K562 (cell line): ENCODE data around the gene ZNF260. TPM values are rescaled to one million over a fixed set of nuclear protein-coding genes. Genes with fewer than 3 reads are reported as not detected.

ENCODE experiments used
- BRF1 ChIP-seq: IDR thresholded peaks from 3 replicates; pipeline ENCODE4 v1.6.1; 2011; ENCODE audit warnings: borderline replicate concordance, mild to moderate bottlenecking; ENCODE audit not compliant: insufficient read length; ENCODE audit errors: extremely low read depth
- EP400 ChIP-seq: fragments of 450-650 bp; IDR thresholded peaks from 2 replicates; pipeline ENCODE4 v1.6.1; 2017; ENCODE audit warnings: antibody characterized with exemption, mild to moderate bottlenecking, moderate library complexity
- GABPA ChIP-seq: fragments of 200-800 bp; sonication (Bioruptor generic); conservative IDR thresholded peaks from 2 replicates; pipeline ENCODE4 v1.6.1; 2016; ENCODE audit warnings: low read depth, missing genetic modification characterization, missing compliant biosample characterization
- HNRNPUL1 ChIP-seq: fragments of 200-400 bp; formaldehyde crosslinking; IDR thresholded peaks from 2 replicates; pipeline ENCODE4 v1.6.1; 2017; ENCODE audit warnings: low read length
- ID3 ChIP-seq, 2 experiments: fragments of 250-450 bp in 1 of 2; fragments of 450-650 bp in 1 of 2; sonication (Bioruptor Pico) in 1 of 2; IDR thresholded peaks; 2 replicates each; pipeline versions ENCODE4 v1.6.1 to v1.8.0; 2016 to 2021; ENCODE audit warnings: mild to moderate bottlenecking in 2 of 2, moderate library complexity in 2 of 2, missing compliant biosample characterization in 1 of 2, missing genetic modification characterization in 1 of 2
- JUND ChIP-seq, 2 experiments: IDR thresholded peaks; 2 replicates in 1 of 2; 3 replicates in 1 of 2; pipeline ENCODE4 v1.6.1; 2011; ENCODE audit warnings: borderline replicate concordance in 2 of 2, low read depth in 2 of 2, low read length in 2 of 2, improper control_type of control experiment in 1 of 2, missing biosample characterization in 1 of 2, missing genetic modification characterization in 1 of 2, missing genetic modification reagents in 1 of 2
- MTF1 ChIP-seq: fragments of 250-450 bp; sonication (Bioruptor Pico); IDR thresholded peaks from 2 replicates; pipeline ENCODE4 v1.9.0; 2021; ENCODE audit warnings: moderate library complexity, mild to moderate bottlenecking, inconsistent platforms, borderline replicate concordance
- SOX6 ChIP-seq: fragments of 450-650 bp; IDR thresholded peaks from 2 replicates; pipeline ENCODE4 v1.6.1; 2014; ENCODE audit warnings: mild to moderate bottlenecking
- TAF7 ChIP-seq: fragments of 450-650 bp; IDR thresholded peaks from 2 replicates; pipeline ENCODE4 v1.6.1; 2016; ENCODE audit warnings: missing genetic modification characterization, missing compliant biosample characterization
- ZBTB7A ChIP-seq: IDR thresholded peaks from 2 replicates; pipeline ENCODE4 v1.6.1; 2011; ENCODE audit warnings: low read depth, mild to moderate bottlenecking, low read length, moderate library complexity, borderline replicate concordance; ENCODE audit not compliant: control insufficient read depth
- ZNF197 ChIP-seq: fragments of 200-800 bp; sonication (Bioruptor generic); IDR thresholded peaks from 2 replicates; pipeline ENCODE4 v1.6.1; 2016; ENCODE audit warnings: low read depth, missing genetic modification characterization, missing compliant biosample characterization
- polyA plus RNA-seq, 8 experiments: library from polyadenylated mRNA; depleted of rRNA in 4 of 8; stranded (reverse) in 5 of 8; unstranded in 3 of 8; fragments of >200 nt; fragmentation: Nextera tagmentation in 2 of 8; fragmentation: Illumina TruSeq in 1 of 8; extraction: Ambion mirVana in 2 of 8; extraction: Trizol in 1 of 8; gene quantifications; 2 replicates each; pipeline versions ENCODE4 v1.2.1 to v1.2.3, GENCODE V29; 2011 to 2014; ENCODE audit warnings: inconsistent platforms in 1 of 8, missing spikeins in 1 of 8
- total RNA-seq, 7 experiments: library from RNA; depleted of rRNA in 6 of 7; stranded (reverse); fragments of >200 nt in 6 of 7; fragmentation: Illumina TruSeq in 2 of 7; extraction: Trizol in 2 of 7; gene quantifications; 2 replicates each; pipeline versions ENCODE4 v1.2.1 to v1.2.3, GENCODE V29; 2011 to 2021; ENCODE audit warnings: low replicate concordance in 1 of 7
- TF ChIP-seq, protein P1 (sequence below): fragments of 450-650 bp; IDR thresholded peaks from 2 replicates; pipeline ENCODE4 v1.7.1; 2018; ENCODE audit warnings: mild to moderate bottlenecking, low read depth; ENCODE audit not compliant: partially characterized antibody
- TF ChIP-seq, protein P2 (sequence below): sonication (generic); formaldehyde crosslinking; IDR thresholded peaks from 2 replicates; pipeline ENCODE4 v1.9.0; 2022; ENCODE audit warnings: mild to moderate bottlenecking, missing genetic modification reagents
- TF ChIP-seq, protein P3 (sequence below): sonication (generic); formaldehyde crosslinking; IDR thresholded peaks from 2 replicates; pipeline ENCODE4 v1.8.0; 2022; ENCODE audit warnings: mild to moderate bottlenecking, missing genetic modification reagents
- TF ChIP-seq, protein P4 (sequence below): fragments of 450-650 bp; IDR thresholded peaks from 2 replicates; pipeline ENCODE4 v1.6.1; 2018; ENCODE audit not compliant: partially characterized antibody

Gene ZNF260
- total and polyA plus RNA-seq, 9 of the 15 experiments (the other 6 are each of a cell fraction or from before 2014, with no cell fraction given) = 2.6 to 16.6 (median 5.8) TPM

- TF ChIP-seq JUND (IDR thresholded peaks at IDR 0.05; ENCODE audit: borderline replicate concordance, low read depth, low read length) = 0 out of 2 replicates have a peak, but pooled peaks have one; percentile 5
- TF ChIP-seq JUND (tag; IDR thresholded peaks at IDR 0.05; ENCODE audit: borderline replicate concordance, low read depth, low read length) = peak; percentile 45; the same call in 2 of the 3 replicates
- peak; percentile 70 for TF ChIP-seq GABPA (tag)
- no peak for TF ChIP-seq HNRNPUL1
- TF ChIP-seq ZNF197 (CRISPR knock-in tag) = 0 out of 2 replicates have a peak, but pooled peaks have one; percentile 60
- TF ChIP-seq, protein P1, sequence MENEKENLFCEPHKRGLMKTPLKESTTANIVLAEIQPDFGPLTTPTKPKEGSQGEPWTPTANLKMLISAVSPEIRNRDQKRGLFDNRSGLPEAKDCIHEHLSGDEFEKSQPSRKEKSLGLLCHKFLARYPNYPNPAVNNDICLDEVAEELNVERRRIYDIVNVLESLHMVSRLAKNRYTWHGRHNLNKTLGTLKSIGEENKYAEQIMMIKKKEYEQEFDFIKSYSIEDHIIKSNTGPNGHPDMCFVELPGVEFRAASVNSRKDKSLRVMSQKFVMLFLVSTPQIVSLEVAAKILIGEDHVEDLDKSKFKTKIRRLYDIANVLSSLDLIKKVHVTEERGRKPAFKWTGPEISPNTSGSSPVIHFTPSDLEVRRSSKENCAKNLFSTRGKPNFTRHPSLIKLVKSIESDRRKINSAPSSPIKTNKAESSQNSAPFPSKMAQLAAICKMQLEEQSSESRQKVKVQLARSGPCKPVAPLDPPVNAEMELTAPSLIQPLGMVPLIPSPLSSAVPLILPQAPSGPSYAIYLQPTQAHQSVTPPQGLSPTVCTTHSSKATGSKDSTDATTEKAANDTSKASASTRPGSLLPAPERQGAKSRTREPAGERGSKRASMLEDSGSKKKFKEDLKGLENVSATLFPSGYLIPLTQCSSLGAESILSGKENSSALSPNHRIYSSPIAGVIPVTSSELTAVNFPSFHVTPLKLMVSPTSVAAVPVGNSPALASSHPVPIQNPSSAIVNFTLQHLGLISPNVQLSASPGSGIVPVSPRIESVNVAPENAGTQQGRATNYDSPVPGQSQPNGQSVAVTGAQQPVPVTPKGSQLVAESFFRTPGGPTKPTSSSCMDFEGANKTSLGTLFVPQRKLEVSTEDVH = peak; percentile 68
- no peak for TF ChIP-seq MTF1 (CRISPR knock-in tag)
- TF ChIP-seq, protein P2, sequence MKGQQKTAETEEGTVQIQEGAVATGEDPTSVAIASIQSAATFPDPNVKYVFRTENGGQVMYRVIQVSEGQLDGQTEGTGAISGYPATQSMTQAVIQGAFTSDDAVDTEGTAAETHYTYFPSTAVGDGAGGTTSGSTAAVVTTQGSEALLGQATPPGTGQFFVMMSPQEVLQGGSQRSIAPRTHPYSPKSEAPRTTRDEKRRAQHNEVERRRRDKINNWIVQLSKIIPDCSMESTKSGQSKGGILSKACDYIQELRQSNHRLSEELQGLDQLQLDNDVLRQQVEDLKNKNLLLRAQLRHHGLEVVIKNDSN = peak; percentile 28; the same call in 1 of the 2 replicates
- TF ChIP-seq ZBTB7A = peak; percentile 36; the same call in 1 of the 2 replicates
- TF ChIP-seq, protein P3, sequence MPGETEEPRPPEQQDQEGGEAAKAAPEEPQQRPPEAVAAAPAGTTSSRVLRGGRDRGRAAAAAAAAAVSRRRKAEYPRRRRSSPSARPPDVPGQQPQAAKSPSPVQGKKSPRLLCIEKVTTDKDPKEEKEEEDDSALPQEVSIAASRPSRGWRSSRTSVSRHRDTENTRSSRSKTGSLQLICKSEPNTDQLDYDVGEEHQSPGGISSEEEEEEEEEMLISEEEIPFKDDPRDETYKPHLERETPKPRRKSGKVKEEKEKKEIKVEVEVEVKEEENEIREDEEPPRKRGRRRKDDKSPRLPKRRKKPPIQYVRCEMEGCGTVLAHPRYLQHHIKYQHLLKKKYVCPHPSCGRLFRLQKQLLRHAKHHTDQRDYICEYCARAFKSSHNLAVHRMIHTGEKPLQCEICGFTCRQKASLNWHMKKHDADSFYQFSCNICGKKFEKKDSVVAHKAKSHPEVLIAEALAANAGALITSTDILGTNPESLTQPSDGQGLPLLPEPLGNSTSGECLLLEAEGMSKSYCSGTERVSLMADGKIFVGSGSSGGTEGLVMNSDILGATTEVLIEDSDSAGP (CRISPR knock-in tag) = no peak
- TF ChIP-seq, protein P4, sequence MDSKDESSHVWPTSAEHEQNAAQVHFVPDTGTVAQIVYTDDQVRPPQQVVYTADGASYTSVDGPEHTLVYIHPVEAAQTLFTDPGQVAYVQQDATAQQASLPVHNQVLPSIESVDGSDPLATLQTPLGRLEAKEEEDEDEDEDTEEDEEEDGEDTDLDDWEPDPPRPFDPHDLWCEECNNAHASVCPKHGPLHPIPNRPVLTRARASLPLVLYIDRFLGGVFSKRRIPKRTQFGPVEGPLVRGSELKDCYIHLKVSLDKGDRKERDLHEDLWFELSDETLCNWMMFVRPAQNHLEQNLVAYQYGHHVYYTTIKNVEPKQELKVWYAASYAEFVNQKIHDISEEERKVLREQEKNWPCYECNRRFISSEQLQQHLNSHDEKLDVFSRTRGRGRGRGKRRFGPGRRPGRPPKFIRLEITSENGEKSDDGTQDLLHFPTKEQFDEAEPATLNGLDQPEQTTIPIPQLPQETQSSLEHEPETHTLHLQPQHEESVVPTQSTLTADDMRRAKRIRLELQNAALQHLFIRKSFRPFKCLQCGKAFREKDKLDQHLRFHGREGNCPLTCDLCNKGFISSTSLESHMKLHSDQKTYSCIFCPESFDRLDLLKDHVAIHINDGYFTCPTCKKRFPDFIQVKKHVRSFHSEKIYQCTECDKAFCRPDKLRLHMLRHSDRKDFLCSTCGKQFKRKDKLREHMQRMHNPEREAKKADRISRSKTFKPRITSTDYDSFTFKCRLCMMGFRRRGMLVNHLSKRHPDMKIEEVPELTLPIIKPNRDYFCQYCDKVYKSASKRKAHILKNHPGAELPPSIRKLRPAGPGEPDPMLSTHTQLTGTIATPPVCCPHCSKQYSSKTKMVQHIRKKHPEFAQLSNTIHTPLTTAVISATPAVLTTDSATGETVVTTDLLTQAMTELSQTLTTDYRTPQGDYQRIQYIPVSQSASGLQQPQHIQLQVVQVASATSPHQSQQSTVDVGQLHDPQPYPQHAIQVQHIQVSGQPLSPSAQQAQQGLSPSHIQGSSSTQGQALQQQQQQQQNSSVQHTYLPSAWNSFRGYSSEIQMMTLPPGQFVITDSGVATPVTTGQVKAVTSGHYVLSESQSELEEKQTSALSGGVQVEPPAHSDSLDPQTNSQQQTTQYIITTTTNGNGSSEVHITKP = peak; percentile 55
- peak; percentile 85 for TF ChIP-seq TAF7 (tag)
- 0 out of 2 replicates have a peak, but pooled peaks have one; percentile 25 for TF ChIP-seq SOX6
- TF ChIP-seq EP400 = peak; percentile 87
- TF ChIP-seq BRF1 = no peak
- no peak for TF ChIP-seq ID3 (CRISPR knock-in tag; IDR thresholded peaks at IDR 0.05)
- TF ChIP-seq ID3 (tag; IDR thresholded peaks at IDR 0.05) = 0 out of 2 replicates have a peak, but pooled peaks have one; percentile 20
These were observed at the start of gene ZNF260 (continued) for GRCh38 chr19:36528194-36528920.
